Activated B cell treated with CpG ODN at 0.5 μM for 24 hours (primary cell): ENCODE measurements around the gene CDKN2B. TPM values are rescaled to one million over a fixed set of nuclear protein-coding genes. Genes with fewer than 3 reads are reported as not detected.

Experiments used
- ATAC-seq: fragments of 200-7000 bp; cut with Tn5 transposase; one replicate; pipeline ENCODE4 v1.10.0; 2021; ENCODE audit warnings: low read depth, mild to moderate bottlenecking, moderate library complexity
- CTCF ChIA-PET: fragments of 350-600 bp; sonication (Branson Sonifier 250); formaldehyde crosslinking; loops from one replicate; lab custom pipeline; 2021; ENCODE audit warnings: antibody characterized with exemption; lab: Charles Lee
- POLR2A ChIA-PET: fragments of 350-600 bp; sonication (Branson Sonifier 250); formaldehyde crosslinking; loops from one replicate; lab custom pipeline; 2021; ENCODE audit warnings: antibody characterized with exemption; lab: Charles Lee
- DNase-seq: peaks from one replicate; pipeline ENCODE4 v3.0.0; 2022
- H3K27ac Mint-ChIP-seq: one replicate; pipeline ENCODE4 v1.8.0; 2020; ENCODE audit warnings: mixed read lengths
- H3K27me3 Mint-ChIP-seq: one replicate; pipeline ENCODE4 v1.8.0; 2021; ENCODE audit warnings: mixed read lengths
- H3K36me3 Mint-ChIP-seq: one replicate; pipeline ENCODE4 v1.8.0; 2021; ENCODE audit warnings: low read depth, mixed read lengths
- H3K4me1 Mint-ChIP-seq: one replicate; pipeline ENCODE4 v1.8.0; 2021; ENCODE audit warnings: mixed read lengths
- H3K4me3 Mint-ChIP-seq: one replicate; pipeline ENCODE4 v1.8.0; 2020; ENCODE audit warnings: mild to moderate bottlenecking, mixed read lengths
- H3K9me3 Mint-ChIP-seq: one replicate; pipeline ENCODE4 v1.8.0; 2020; ENCODE audit warnings: mixed read lengths
- CTCF ChIP-seq: fragments of 200-600 bp; IDR thresholded peaks from one replicate; pipeline ENCODE4 v1.8.0; 2022; ENCODE audit warnings: antibody characterized with exemption, mild to moderate bottlenecking
- intact Hi-C: fragments of 100-400 bp; cut with micrococcal nuclease; formaldehyde crosslinking; loops from one replicate; pipeline ENCODE4 v1.15.1; 2024
- total RNA-seq: library from RNA; stranded (reverse); gene quantifications from 2 replicates; pipeline ENCODE4 v1.2.3, GENCODE V29; 2022

CDKN2B gene
- total RNA-seq, 1 donor from 2014 or later = 0.38 TPM

GRCh38 chr9:22010866-22011625 lies 1.9 kb upstream of the CDKN2B start:
- Mint-ChIP-seq H3K4me3 (no peak overlapping the region), H3K27me3 (peaks cover 15% of the 10 kb centered on the region), H3K27ac (no peak overlapping the region), H3K4me1 (peaks cover 15% of the 10 kb centered on the region), H3K36me3 (no peaks in the 10 kb centered on the region), H3K9me3 (no peaks in the 10 kb centered on the region)
- no peak for TF ChIP-seq CTCF
- CTCF ChIA-PET = interaction anchor here (0.9 to 5.3 kb wide), 7 partner anchors 27 to 441 kb away, joined by 3 to 45 read pairs (median 10); no protein-coding TSS in a partner anchor
- POLR2A ChIA-PET = interaction anchor here (0.6 to 0.8 kb wide), 2 partner anchors 16 to 39 kb away, joined by 5 read pairs; partner anchors contain the start of gene CDKN2B-AS1
- no peak for ATAC-seq
- intact Hi-C loops = no loop called here
- no peak for DNase-seq

- no peak for TF ChIP-seq CTCF
- Mint-ChIP-seq H3K4me1 (peaks cover 29% of the 10 kb centered on the region), H3K4me3 (peak overlapping the region; percentile 87), H3K9me3 (no peaks in the 10 kb centered on the region), H3K27ac (peak overlapping the region; percentile 24), H3K36me3 (no peaks in the 10 kb centered on the region), H3K27me3 (peaks cover 28% of the 10 kb centered on the region)
- ChIA-PET CTCF (interaction anchor here (0.9 to 5.3 kb wide), 16 partner anchors 9 to 234 kb away, joined by 3 to 73 read pairs (median 8); partner anchors contain the start of genes CDKN2A and CDKN2B-AS1), POLR2A (interaction anchor here (1.1 to 2.5 kb wide), 4 partner anchors 14 to 229 kb away, joined by 3 to 18 read pairs (median 8); partner anchors contain the start of genes CDKN2A, CDKN2B-AS1 and MTAP)
- ATAC-seq = peak; percentile 35
- no peak for DNase-seq
- intact Hi-C loops = loop anchor here (1.0 to 10.0 kb wide), 7 partner anchors 19 to 445 kb away; partner anchors contain the start of gene MTAP
Observed at GRCh38 chr9:22009506-22009867, 382 bp upstream of the CDKN2B start.

GRCh38 chr9:22008384-22008716 lies 755 bp downstream of the CDKN2B start:
- Mint-ChIP-seq H3K4me1 (peaks cover 34% of the 10 kb centered on the region), H3K27me3 (peaks cover 31% of the 10 kb centered on the region), H3K4me3 (peak overlapping the region; percentile 87), H3K27ac (no peak overlapping the region), H3K36me3 (no peaks in the 10 kb centered on the region), H3K9me3 (no peaks in the 10 kb centered on the region)
- no peak for TF ChIP-seq CTCF
- DNase-seq (no peak), ATAC-seq (no peak)
- intact Hi-C loops = loop anchor here (1.0 to 10.0 kb wide), 10 partner anchors 13 to 446 kb away; partner anchors contain the start of gene MTAP
- ChIA-PET POLR2A (interaction anchor here (1.0 to 2.5 kb wide), 6 partner anchors 11 to 230 kb away, joined by 3 to 18 read pairs (median 4); partner anchors contain the start of genes CDKN2A, CDKN2B-AS1 and MTAP), CTCF (interaction anchor here (0.7 to 5.3 kb wide), 28 partner anchors 8 to 444 kb away, joined by 3 to 73 read pairs (median 4); partner anchors contain the start of genes CDKN2A and CDKN2B-AS1)

- no peak for TF ChIP-seq CTCF
- Mint-ChIP-seq H3K9me3 (no peaks in the 10 kb centered on the region), H3K4me3 (no peak overlapping the region), H3K27me3 (peaks cover 34% of the 10 kb centered on the region), H3K4me1 (peaks cover 34% of the 10 kb centered on the region), H3K36me3 (no peaks in the 10 kb centered on the region), H3K27ac (peak overlapping the region; percentile 24)
- DNase-seq (no peak), ATAC-seq (no peak)
- ChIA-PET POLR2A (no interaction called here), CTCF (interaction anchor here (0.6 to 3.8 kb wide), 4 partner anchors 28 to 192 kb away, joined by 3 to 73 read pairs (median 18); no protein-coding TSS in a partner anchor)
- intact Hi-C loops = loop anchor here (1.0 to 10.0 kb wide), 3 partner anchors 37 to 449 kb away; no protein-coding TSS in a partner anchor
Observed at GRCh38 chr9:22005702-22006606, 3.2 kb downstream of the CDKN2B start.
